Right lobe of liver (tissue), 4 donors: ENCODE results near the gene COL6A1.

Source experiments
- CTCF ChIP-seq, 4 donors: fragments of 200-600 bp in 3 of 4; fragments of 450-650 bp in 1 of 4; IDR thresholded peaks; one replicate each; pipeline versions ENCODE4 v1.5.1 to v1.8.0; 2016 to 2022; ENCODE audit warnings: antibody characterized with exemption in 4 of 4, mild to moderate bottlenecking in 2 of 4
- POLR2A ChIP-seq: fragments of 450-650 bp; IDR thresholded peaks from one replicate; pipeline ENCODE4 v1.6.1; 2017; ENCODE audit warnings: antibody characterized with exemption, mild to moderate bottlenecking
- donor health status: DM: no; HTN: no; CAD: no.
- donor health status: DM: no; HTN: no; CAD: no.
- donor health status: DM: no; HTN: yes; CAD: no.

DNA sequence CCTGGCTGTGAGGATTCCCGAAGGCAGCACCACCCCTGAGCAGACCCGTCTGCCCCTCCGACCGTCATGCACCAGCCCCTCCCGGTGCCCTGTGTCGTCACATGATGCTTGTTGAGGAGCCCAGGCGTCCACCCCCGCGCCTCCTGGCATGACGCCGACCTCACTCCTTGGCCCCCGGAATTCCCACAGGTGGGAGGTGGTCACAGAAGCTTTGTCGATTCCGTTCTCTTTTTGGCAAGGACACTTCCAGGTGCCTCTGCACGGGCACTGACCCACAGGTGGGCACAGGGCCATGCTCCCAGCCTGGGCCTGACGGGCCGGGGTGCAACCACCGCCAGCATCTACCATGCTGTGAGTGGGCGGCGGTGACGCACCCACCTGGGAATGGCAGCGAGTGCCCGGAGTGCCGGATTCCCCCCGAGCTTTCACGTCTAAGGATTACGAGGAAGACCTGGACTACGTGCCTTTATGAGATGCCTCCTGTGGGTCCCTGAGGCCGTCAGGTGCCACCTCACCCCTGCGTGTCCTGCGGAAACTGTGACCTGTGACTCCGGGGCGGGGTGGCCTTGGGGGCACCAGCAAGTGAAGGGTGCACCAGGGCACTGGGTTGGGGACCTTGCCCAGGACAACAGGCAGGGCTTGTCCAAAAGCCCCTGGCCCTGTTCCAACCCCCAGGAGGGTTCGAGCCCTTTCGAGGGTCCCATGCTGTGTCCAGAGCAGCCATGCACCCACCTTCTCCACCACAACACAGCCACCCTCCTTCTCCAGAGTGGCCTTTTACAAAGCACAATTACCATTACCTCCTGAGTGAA, 31.4 kb upstream of the COL6A1 start:
- TF ChIP-seq POLR2A (no peak), CTCF (IDR thresholded peaks at IDR 0.05) (no peak)
